ENCODE results near the gene MFF.

DNA sequence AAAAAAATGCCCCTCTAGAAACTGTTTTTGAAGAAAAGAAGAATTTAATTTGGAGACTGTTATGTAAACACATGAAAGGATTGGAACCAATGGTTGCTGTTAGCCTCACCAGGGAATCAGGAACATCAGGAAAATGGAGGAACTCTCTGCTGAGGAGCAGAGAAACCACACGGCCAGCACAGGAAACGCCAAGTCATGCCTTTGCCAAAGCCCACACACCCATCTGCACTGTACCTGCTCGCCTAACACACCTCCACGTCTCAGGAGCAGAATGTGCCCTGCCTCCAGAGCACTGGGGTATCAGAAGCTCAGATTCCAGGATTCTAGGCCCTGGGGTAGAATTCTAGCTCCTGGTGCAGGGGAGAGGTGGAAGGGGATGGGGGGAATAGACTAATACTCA lies 72.5 kb downstream of the MFF start:
- TF ChIP-seq POLR2A (IDR thresholded peaks at IDR 0.05), result no peak
- TF ChIP-seq, protein P1, sequence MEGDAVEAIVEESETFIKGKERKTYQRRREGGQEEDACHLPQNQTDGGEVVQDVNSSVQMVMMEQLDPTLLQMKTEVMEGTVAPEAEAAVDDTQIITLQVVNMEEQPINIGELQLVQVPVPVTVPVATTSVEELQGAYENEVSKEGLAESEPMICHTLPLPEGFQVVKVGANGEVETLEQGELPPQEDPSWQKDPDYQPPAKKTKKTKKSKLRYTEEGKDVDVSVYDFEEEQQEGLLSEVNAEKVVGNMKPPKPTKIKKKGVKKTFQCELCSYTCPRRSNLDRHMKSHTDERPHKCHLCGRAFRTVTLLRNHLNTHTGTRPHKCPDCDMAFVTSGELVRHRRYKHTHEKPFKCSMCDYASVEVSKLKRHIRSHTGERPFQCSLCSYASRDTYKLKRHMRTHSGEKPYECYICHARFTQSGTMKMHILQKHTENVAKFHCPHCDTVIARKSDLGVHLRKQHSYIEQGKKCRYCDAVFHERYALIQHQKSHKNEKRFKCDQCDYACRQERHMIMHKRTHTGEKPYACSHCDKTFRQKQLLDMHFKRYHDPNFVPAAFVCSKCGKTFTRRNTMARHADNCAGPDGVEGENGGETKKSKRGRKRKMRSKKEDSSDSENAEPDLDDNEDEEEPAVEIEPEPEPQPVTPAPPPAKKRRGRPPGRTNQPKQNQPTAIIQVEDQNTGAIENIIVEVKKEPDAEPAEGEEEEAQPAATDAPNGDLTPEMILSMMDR (IDR thresholded peaks at IDR 0.05 in 4 of 5, conservative IDR thresholded peaks at IDR 0.05 in 1 of 5), result no peak

All from gastrocnemius medialis (tissue), 4 donors.